Measurements from ENCODE around the gene PIGB. TPM values are rescaled to one million over a fixed set of nuclear protein-coding genes. Genes with fewer than 3 reads are reported as not detected.

The PIGB gene
- total RNA-seq, 1 experiment from 2014 or later: 19.3 TPM

- Histone ChIP-seq H3K36me3 (ENCODE audit: control insufficient read depth, insufficient read depth, low read length) (no peaks in the 10 kb centered on the region), H3K9me3 (ENCODE audit: control insufficient read depth, insufficient read depth, low read depth, low read length) (no peaks in the 10 kb centered on the region), H3K27me3 (ENCODE audit: control insufficient read depth, insufficient read depth, low read length) (no peaks in the 10 kb centered on the region), H3K27ac (ENCODE audit: low read length) (no peak overlapping the region), H3K4me3 (ENCODE audit: low read depth in 2 of 2, low read length in 2 of 2) (no peak overlapping the region), H3K4me1 (ENCODE audit: control insufficient read depth, insufficient read depth, low read length) (no peaks in the 10 kb centered on the region)
- ChIA-PET CTCF (no interaction called here), POLR2A (no interaction called here)
- in situ Hi-C loops (cut with HindIII; ENCODE audit: low pct_unique_long_range_greater_than_20kb, low sequenced_read_pairs) (no loop called here), intact Hi-C loops (cut with micrococcal nuclease; ENCODE audit: unreplicated experiment) (no loop called here)
- ATAC-seq (no peak), DNase-seq (ENCODE audit: low read depth, low spot score) (no peak)
- no TSS peak for BruUV-seq (replicated peaks)
- no peak for TF ChIP-seq POLR2AphosphoS5 (IDR thresholded peaks at IDR 0.05; ENCODE audit: low read depth, low read length)
- no peak for TF ChIP-seq CTCF (IDR thresholded peaks at IDR 0.05)
- TF ChIP-seq TCF7L2 (IDR thresholded peaks at IDR 0.05; ENCODE audit: low read depth, low read length): no peak
- no peak for TF ChIP-seq SIN3A (IDR thresholded peaks at IDR 0.05; ENCODE audit: borderline replicate concordance, insufficient read depth, low read depth, low read length)
- no peak for TF ChIP-seq REST (IDR thresholded peaks at IDR 0.05; ENCODE audit: insufficient read depth in 1 of 2, low read depth in 2 of 2, low read length in 1 of 2)
Observed at GRCh38 chr15:55356985-55357585, 38.1 kb downstream of the PIGB start.

- ChIA-PET POLR2A (no interaction called here), CTCF (no interaction called here)
- Histone ChIP-seq H3K27ac (ENCODE audit: low read length) (no peak overlapping the region), H3K4me3 (ENCODE audit: low read depth in 2 of 2, low read length in 2 of 2) (no peak overlapping the region), H3K9me3 (ENCODE audit: control insufficient read depth, insufficient read depth, low read depth, low read length) (no peaks in the 10 kb centered on the region), H3K4me1 (ENCODE audit: control insufficient read depth, insufficient read depth, low read length) (no peaks in the 10 kb centered on the region), H3K27me3 (ENCODE audit: control insufficient read depth, insufficient read depth, low read length) (no peaks in the 10 kb centered on the region), H3K36me3 (ENCODE audit: control insufficient read depth, insufficient read depth, low read length) (no peaks in the 10 kb centered on the region)
- ATAC-seq (no peak), DNase-seq (ENCODE audit: low read depth, low spot score) (no peak)
- intact Hi-C loops (cut with micrococcal nuclease; ENCODE audit: unreplicated experiment) (no loop called here), in situ Hi-C loops (cut with HindIII; ENCODE audit: low pct_unique_long_range_greater_than_20kb, low sequenced_read_pairs) (no loop called here)
- no TSS peak for BruUV-seq (replicated peaks)
- no peak for TF ChIP-seq TCF7L2 (IDR thresholded peaks at IDR 0.05; ENCODE audit: low read depth, low read length)
- no peak for TF ChIP-seq SIN3A (IDR thresholded peaks at IDR 0.05; ENCODE audit: borderline replicate concordance, insufficient read depth, low read depth, low read length)
- TF ChIP-seq CTCF (IDR thresholded peaks at IDR 0.05): no peak
Observed at GRCh38 chr15:55357774-55358173, 38.8 kb downstream of the PIGB start.
